ENCODE data around the gene SLCO2A1.

- TF ChIP-seq, protein P1, sequence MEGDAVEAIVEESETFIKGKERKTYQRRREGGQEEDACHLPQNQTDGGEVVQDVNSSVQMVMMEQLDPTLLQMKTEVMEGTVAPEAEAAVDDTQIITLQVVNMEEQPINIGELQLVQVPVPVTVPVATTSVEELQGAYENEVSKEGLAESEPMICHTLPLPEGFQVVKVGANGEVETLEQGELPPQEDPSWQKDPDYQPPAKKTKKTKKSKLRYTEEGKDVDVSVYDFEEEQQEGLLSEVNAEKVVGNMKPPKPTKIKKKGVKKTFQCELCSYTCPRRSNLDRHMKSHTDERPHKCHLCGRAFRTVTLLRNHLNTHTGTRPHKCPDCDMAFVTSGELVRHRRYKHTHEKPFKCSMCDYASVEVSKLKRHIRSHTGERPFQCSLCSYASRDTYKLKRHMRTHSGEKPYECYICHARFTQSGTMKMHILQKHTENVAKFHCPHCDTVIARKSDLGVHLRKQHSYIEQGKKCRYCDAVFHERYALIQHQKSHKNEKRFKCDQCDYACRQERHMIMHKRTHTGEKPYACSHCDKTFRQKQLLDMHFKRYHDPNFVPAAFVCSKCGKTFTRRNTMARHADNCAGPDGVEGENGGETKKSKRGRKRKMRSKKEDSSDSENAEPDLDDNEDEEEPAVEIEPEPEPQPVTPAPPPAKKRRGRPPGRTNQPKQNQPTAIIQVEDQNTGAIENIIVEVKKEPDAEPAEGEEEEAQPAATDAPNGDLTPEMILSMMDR (IDR thresholded peaks at IDR 0.05): no peak
- no peak for TF ChIP-seq POLR2A (IDR thresholded peaks at IDR 0.05)
- TF ChIP-seq POLR2AphosphoS5 (IDR thresholded peaks at IDR 0.05): no peak
- no peak for TF ChIP-seq EP300 (IDR thresholded peaks at IDR 0.05; ENCODE audit: low read depth)
Observed at GRCh38 chr3:133991209-133991608, 38.5 kb downstream of the SLCO2A1 start.
